Spleen (tissue), 11 donors: ENCODE data around the gene FNDC1. TPM values are rescaled to one million over a fixed set of nuclear protein-coding genes. Genes with fewer than 3 reads are reported as not detected.

Experiments
- DNase-seq: peaks from one replicate; pipeline ENCODE4 v3.0.0-alpha.2; 2020
- H3K27ac ChIP-seq, 8 donors: fragments of 200-600 bp; sonication (generic) in 7 of 8; 1 replicate in 4 of 8; 2 replicates in 4 of 8; pipeline versions ENCODE4 v1.5.0 to v1.8.0; 2016 to 2021; ENCODE audit warnings: inconsistent platforms in 4 of 8, mild to moderate bottlenecking in 4 of 8, moderate library complexity in 1 of 8
- H3K27me3 ChIP-seq, 7 donors: fragments of 200-600 bp; sonication (generic) in 6 of 7; replicated peaks in 1 of 7; 1 replicate in 4 of 7; 2 replicates in 3 of 7; pipeline versions ENCODE4 v1.5.0 to v1.8.0; 2016 to 2021; ENCODE audit warnings: inconsistent platforms in 3 of 7, mild to moderate bottlenecking in 1 of 7
- H3K36me3 ChIP-seq, 6 donors: fragments of 200-600 bp; sonication (generic) in 5 of 6; 1 replicate in 4 of 6; 2 replicates in 2 of 6; pipeline versions ENCODE4 v1.5.0 to v1.8.0; 2016 to 2021; ENCODE audit warnings: inconsistent platforms in 2 of 6
- H3K4me1 ChIP-seq, 6 donors: fragments of 200-600 bp; sonication (generic) in 5 of 6; 1 replicate in 3 of 6; 2 replicates in 3 of 6; pipeline versions ENCODE4 v1.5.0 to v1.8.0; 2016 to 2021; ENCODE audit warnings: inconsistent platforms in 3 of 6
- H3K4me3 ChIP-seq, 8 donors: fragments of 200-600 bp; sonication (generic) in 7 of 8; 1 replicate in 4 of 8; 2 replicates in 4 of 8; pipeline versions ENCODE4 v1.5.0 to v1.8.0; 2016 to 2021; ENCODE audit warnings: inconsistent platforms in 4 of 8, mild to moderate bottlenecking in 4 of 8, moderate library complexity in 2 of 8
- H3K9me3 ChIP-seq, 8 donors: fragments of 200-600 bp; sonication (generic) in 7 of 8; 1 replicate in 4 of 8; 2 replicates in 4 of 8; pipeline versions ENCODE4 v1.5.0 to v1.8.0; 2016 to 2021; ENCODE audit warnings: inconsistent platforms in 4 of 8
- POLR2A ChIP-seq, 3 donors: fragments of 450-650 bp; IDR thresholded peaks; one replicate each; pipeline ENCODE4 v1.5.1; 2017; ENCODE audit warnings: antibody characterized with exemption in 3 of 3, mild to moderate bottlenecking in 1 of 3
- POLR2AphosphoS5 ChIP-seq, 3 donors: sonication (generic); formaldehyde crosslinking; IDR thresholded peaks; one replicate each; pipeline ENCODE4 v1.5.1; 2017; ENCODE audit warnings: antibody characterized with exemption in 3 of 3
- WGBS, 5 donors: extraction: QIAGEN DNeasy Blood & Tissue Kit in 3 of 5; methylation state at CpG; one replicate each; pipeline versions ENCODE4 v1.1.5 to v1.1.7; 2013 to 2018; 5-methylcytosine and 5-hydroxymethylcytosine counted together
- intact Hi-C: fragments of 100-400 bp; cut with DNase I; formaldehyde crosslinking; loops from one replicate; pipeline ENCODE4 v1.15.0; 2023; ENCODE audit warnings: low total_unique reads
- polyA plus RNA-seq, 3 donors: library from polyadenylated mRNA; stranded (reverse); fragments of 200-250 nt; gene quantifications; one replicate each; pipeline ENCODE4 v1.2.1, GENCODE V29; 2013
- total RNA-seq, 7 donors: library from RNA; depleted of rRNA in 3 of 7; stranded (reverse); fragments of >200 nt in 3 of 7; fragmentation: NEBNext Ultra II Directional in 4 of 7; extraction: Animal tissue kit (Norgen Biotek cat#: 25700) in 4 of 7; gene quantifications; one replicate each; pipeline versions ENCODE4 v1.1.0 to v1.2.1, GENCODE V29; 2016 to 2021
- TF ChIP-seq, protein P1 (sequence below), 11 experiments: fragments of 200-600 bp in 7 of 11; fragments of 450-650 bp in 4 of 11; sonication (generic) in 4 of 11; IDR thresholded peaks in 8 of 11; conservative IDR thresholded peaks in 3 of 11; 1 replicate in 7 of 11; 2 replicates in 4 of 11; pipeline versions ENCODE4 v1.4.0 to v1.8.0; 2016 to 2021; ENCODE audit warnings: antibody characterized with exemption in 11 of 11, inconsistent platforms in 4 of 11, mild to moderate bottlenecking in 1 of 11
- donor health status: healthy with polysubstance abuse.
- donor health status: DM: no; HTN: no; CAD: no; lungs with moderate emphysema.
- donor health status: DM: no; HTN: no; CAD: no.
- donor health status: Bipolar disorder and iron deficiency.
- donor health status: healthy.
- donor health status: DM: no; HTN: no; CAD: no.
- donor health status: DM: yes; HTN: yes; CAD: no.

The FNDC1 gene
- total and polyA plus RNA-seq, 10 donors, result 0.03 to 1.2 (median 0.29) TPM

DNA sequence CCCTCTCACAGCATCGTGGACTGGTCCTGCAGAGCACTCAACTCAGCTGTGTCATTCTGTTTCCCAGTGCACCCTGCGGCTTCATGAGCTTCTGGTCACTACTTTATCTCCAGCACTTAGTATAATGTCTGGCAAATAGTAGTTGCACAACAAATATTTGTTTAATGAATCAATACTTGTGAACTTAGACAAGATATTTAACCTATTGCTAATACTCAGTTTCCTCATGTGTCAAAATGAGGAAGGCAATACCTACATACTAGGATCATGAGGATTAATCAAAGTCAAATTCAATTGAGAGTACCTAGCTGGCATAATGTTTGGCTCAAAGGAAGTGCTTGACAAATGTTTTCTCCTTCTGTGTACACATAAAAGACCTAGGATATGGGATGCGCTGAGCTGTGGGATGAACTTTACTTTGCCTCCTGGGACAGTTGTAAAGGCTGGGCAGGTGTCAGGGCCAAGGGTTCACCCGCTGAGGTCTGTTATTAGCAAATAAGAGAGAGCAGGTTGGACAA, 86.3 kb downstream of the FNDC1 start:
- intact Hi-C loops, result no loop called here
- H3K36me3 ChIP-seq, result no peaks in the 10 kb centered on the region
- no peak for DNase-seq
- no peak overlapping the region for H3K27ac ChIP-seq
- TF ChIP-seq POLR2AphosphoS5 (IDR thresholded peaks at IDR 0.05), result no peak
- no peak for TF ChIP-seq POLR2A (IDR thresholded peaks at IDR 0.05)
- TF ChIP-seq, protein P1, sequence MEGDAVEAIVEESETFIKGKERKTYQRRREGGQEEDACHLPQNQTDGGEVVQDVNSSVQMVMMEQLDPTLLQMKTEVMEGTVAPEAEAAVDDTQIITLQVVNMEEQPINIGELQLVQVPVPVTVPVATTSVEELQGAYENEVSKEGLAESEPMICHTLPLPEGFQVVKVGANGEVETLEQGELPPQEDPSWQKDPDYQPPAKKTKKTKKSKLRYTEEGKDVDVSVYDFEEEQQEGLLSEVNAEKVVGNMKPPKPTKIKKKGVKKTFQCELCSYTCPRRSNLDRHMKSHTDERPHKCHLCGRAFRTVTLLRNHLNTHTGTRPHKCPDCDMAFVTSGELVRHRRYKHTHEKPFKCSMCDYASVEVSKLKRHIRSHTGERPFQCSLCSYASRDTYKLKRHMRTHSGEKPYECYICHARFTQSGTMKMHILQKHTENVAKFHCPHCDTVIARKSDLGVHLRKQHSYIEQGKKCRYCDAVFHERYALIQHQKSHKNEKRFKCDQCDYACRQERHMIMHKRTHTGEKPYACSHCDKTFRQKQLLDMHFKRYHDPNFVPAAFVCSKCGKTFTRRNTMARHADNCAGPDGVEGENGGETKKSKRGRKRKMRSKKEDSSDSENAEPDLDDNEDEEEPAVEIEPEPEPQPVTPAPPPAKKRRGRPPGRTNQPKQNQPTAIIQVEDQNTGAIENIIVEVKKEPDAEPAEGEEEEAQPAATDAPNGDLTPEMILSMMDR (IDR thresholded peaks at IDR 0.05 in 8 of 11, conservative IDR thresholded peaks at IDR 0.05 in 3 of 11), result no peak
- H3K4me1 ChIP-seq, result peaks cover 0 to 3% (median 0%) of the 10 kb centered on the region in 6 donors
- H3K9me3 ChIP-seq, result no peaks in the 10 kb centered on the region
- no peaks in the 10 kb centered on the region for H3K27me3 ChIP-seq
- 74 to 89% (median 78%) methylated on average over 4 of the region's 4 CpGs for WGBS, 5 donors
- H3K4me3 ChIP-seq, result no peak overlapping the region

DNA sequence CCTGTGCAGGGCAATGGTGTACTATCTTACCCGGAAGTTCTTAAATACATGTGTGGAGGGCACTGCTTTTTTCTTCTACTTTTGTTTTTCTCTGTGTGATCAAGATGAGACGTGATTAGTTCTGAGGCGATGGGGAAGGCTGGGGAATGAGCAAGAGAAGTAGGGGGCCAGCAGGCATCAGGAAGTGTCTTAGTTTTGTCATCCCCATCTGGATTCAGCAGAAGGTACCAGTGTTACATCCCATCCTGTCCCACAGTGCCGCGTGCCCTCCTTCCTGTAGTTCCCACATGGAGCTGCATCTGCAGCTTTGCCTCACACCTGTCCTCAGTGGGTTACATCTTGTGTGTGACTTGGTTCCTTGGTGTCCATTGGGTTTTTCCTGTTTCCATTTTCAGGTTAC, 86.9 kb downstream of the FNDC1 start:
- WGBS, 5 donors, result 91 to 97% (median 96%) methylated on average over 5 of the region's 5 CpGs
- H3K9me3 ChIP-seq, result no peaks in the 10 kb centered on the region
- no peak overlapping the region for H3K27ac ChIP-seq
- TF ChIP-seq, protein P1 (IDR thresholded peaks at IDR 0.05 in 8 of 11, conservative IDR thresholded peaks at IDR 0.05 in 3 of 11), result no peak
- no peak for TF ChIP-seq POLR2A (IDR thresholded peaks at IDR 0.05)
- TF ChIP-seq POLR2AphosphoS5 (IDR thresholded peaks at IDR 0.05), result no peak
- H3K4me1 ChIP-seq, result peaks cover 0 to 3% (median 0%) of the 10 kb centered on the region in 6 donors
- intact Hi-C loops, result no loop called here
- H3K27me3 ChIP-seq, result no peaks in the 10 kb centered on the region
- H3K4me3 ChIP-seq, result no peak overlapping the region
- no peaks in the 10 kb centered on the region for H3K36me3 ChIP-seq
- DNase-seq, result no peak

DNA sequence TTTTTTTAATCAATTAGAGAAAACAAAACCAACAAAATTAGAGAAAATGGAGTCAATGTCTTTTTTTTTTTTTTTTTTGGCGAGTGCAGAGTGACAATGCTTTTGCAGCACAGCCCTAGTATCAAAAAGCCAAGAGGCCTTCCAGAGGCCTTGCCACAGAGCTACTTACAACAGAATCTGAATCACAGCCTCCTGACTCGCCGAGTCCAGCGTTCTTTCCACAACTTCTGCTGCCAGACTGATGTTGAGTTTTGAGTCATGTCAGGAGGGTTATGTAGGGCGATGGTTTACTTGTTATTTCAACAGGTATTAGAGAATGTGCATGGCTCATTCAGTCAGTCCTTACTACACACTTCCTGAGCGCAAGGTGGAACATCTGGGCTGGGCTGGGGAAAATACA, 88.6 kb downstream of the FNDC1 start:
- DNase-seq, result no peak
- 88 to 96% (median 90%) methylated on average over 6 of the region's 6 CpGs for WGBS, 5 donors
- TF ChIP-seq, protein P1 (IDR thresholded peaks at IDR 0.05 in 8 of 11, conservative IDR thresholded peaks at IDR 0.05 in 3 of 11), result no peak
- no peak for TF ChIP-seq POLR2AphosphoS5 (IDR thresholded peaks at IDR 0.05)
- TF ChIP-seq POLR2A (IDR thresholded peaks at IDR 0.05), result no peak
- H3K4me3 ChIP-seq, result no peak overlapping the region
- H3K27ac ChIP-seq, result no peak overlapping the region
- peaks cover 0 to 2% (median 0%) of the 10 kb centered on the region in 6 donors for H3K4me1 ChIP-seq
- H3K27me3 ChIP-seq, result no peaks in the 10 kb centered on the region
- no peaks in the 10 kb centered on the region for H3K36me3 ChIP-seq
- intact Hi-C loops, result no loop called here
- no peaks in the 10 kb centered on the region for H3K9me3 ChIP-seq

DNA sequence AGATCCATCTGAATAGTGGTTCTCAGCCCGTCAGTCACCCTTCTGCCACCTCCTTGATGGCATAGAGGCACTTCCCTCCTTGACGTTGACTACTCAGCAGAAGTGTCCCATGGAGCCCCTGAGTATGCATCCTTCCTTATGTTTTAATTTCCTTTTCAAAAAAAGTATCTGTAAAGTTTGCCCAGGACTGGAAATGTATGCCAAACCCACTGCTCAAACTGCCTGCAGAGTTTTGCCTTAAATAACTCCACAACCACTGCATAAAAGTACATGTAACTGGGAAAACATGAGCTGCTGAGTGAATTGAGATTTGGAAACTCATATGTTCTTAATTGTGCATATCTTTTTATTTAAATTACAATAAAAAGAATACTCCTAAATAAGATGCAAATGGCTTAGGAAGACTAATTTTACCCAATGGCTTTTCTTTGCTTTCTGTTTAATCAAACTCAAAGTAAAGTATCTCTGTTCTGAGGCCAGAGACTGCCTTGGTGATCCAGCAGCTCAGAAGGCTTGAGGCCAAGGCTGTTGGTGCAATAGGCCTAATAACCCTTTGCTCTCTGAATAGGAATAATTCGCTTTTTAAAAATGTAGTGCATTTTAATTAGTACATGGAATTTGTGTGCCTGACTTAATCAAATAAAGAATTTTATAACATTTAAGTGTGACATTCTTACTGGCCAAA, 90.4 kb downstream of the FNDC1 start:
- intact Hi-C loops, result no loop called here
- no peak for DNase-seq
- Histone ChIP-seq H3K4me3 (no peak overlapping the region), H3K27me3 (no peaks in the 10 kb centered on the region), H3K4me1 (no peaks in the 10 kb centered on the region), H3K36me3 (no peaks in the 10 kb centered on the region), H3K27ac (no peak overlapping the region), H3K9me3 (no peaks in the 10 kb centered on the region)
- 59 to 73% (median 70%) methylated on average over 3 of the region's 3 CpGs for WGBS, 5 donors
- TF ChIP-seq, protein P1 (IDR thresholded peaks at IDR 0.05 in 8 of 11, conservative IDR thresholded peaks at IDR 0.05 in 3 of 11), result no peak
- no peak for TF ChIP-seq POLR2A (IDR thresholded peaks at IDR 0.05)
- no peak for TF ChIP-seq POLR2AphosphoS5 (IDR thresholded peaks at IDR 0.05)
